MG63 (cell line): ENCODE data around the gene ZFAND2B. TPM values are rescaled to one million over a fixed set of nuclear protein-coding genes. Genes with fewer than 3 reads are reported as not detected.
A peak's percentile ranks its signal among the peaks of the same experiment; 100 is the strongest.

ENCODE experiments used
- DNase-seq: peaks from one replicate; pipeline ENCODE4 v3.0.0-alpha.2; 2020
- H3K27me3 ChIP-seq: fragments of 250-450 bp; sonication (Bioruptor Pico); 2 replicates; pipeline ENCODE4 v1.5.1; 2020; ENCODE audit warnings: mild to moderate bottlenecking, moderate library complexity
- H3K36me3 ChIP-seq: fragments of 250-450 bp; sonication (Bioruptor Pico); 2 replicates; pipeline ENCODE4 v1.5.1; 2020; ENCODE audit warnings: mild to moderate bottlenecking, moderate library complexity
- H3K4me3 ChIP-seq: fragments of 250-450 bp; sonication (Bioruptor Pico); 2 replicates; pipeline ENCODE4 v1.5.1; 2020; ENCODE audit warnings: mild to moderate bottlenecking, moderate library complexity
- H3K9me3 ChIP-seq: fragments of 250-450 bp; sonication (Bioruptor Pico); 2 replicates; pipeline ENCODE4 v1.5.1; 2020; ENCODE audit warnings: mild to moderate bottlenecking, moderate library complexity
- total RNA-seq: library from RNA; depleted of rRNA; stranded (reverse); fragments of >200 nt; shearing (Covaris generic); gene quantifications from 2 replicates; pipeline ENCODE4 v1.2.3, GENCODE V29; 2014; ENCODE audit warnings: low replicate concordance; rRNA removed

ZFAND2B gene, protein sequence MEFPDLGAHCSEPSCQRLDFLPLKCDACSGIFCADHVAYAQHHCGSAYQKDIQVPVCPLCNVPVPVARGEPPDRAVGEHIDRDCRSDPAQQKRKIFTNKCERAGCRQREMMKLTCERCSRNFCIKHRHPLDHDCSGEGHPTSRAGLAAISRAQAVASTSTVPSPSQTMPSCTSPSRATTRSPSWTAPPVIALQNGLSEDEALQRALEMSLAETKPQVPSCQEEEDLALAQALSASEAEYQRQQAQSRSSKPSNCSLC
- 43.3 and 72.7 TPM in 2 replicates for total RNA-seq

DNA sequence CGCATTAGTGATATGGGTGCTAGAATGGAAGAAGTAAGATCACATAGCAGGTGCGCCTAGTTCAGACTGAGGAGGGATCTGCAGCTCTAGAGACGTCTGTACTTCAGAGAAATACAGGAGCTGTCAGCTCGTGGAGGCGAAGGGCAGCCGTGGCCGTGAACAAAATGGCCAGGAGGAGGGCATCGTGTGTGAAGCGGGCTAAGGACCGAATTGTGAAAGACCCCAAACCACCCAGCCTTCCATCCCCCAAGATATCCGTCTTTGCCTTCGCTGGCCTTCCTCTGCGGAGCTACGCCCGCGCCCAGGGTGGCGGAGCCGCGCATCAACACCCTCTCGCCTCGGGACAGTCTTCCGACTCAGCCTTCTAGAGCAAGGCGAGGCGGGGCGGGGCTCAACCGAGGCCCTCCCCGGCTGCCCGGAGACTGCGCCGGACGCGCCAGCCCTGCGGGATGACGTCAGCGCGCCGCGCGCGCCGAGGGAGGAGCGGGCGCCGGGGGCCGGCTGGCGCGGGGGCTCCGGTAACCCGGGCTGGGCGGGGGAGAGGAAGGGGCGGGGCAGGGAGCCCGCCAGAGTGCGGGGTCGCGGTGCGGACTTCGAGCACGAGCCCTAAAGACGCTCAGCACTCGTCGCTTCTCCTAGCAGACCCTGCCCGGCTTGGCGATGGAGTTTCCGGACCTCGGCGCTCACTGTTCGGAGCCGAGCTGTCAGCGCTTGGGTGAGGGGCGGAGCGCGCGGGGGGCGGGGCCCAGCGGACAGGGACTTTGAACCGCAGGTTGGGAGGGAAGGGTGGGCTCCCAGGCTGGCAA is at the start of gene ZFAND2B:
TSS of gene ZFAND2B (plus strand) at position 455 of the 806 bp plus-strand sequence. CDS start at position 661, 206 bp downstream.
- H3K36me3 ChIP-seq, result peaks cover 29% of the 10 kb centered on the region
- no peaks in the 10 kb centered on the region for H3K27me3 ChIP-seq
- H3K4me3 ChIP-seq, result peak within 1 kb of the TSS; percentile 72
- no peaks in the 10 kb centered on the region for H3K9me3 ChIP-seq
- peak; percentile 93 for DNase-seq

DNA sequence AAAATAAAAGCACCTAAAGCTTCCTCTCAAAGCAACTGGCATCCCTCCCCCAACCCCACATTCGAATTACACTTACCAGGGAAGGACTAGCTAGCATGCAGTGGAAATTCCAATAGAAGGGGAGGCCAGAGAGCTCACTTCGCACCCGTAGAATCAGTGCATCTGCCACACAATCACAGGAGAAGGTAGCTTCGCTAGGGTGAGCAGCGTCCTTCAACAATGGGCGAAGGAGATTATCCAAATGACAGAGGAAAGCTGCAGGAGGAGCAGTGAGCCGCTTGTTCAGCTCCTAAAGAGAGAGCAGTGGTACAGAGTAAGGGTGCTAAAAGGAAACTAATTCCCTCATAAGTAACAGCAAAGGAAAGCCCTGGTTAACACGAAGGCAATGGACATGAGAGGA is 49.2 kb upstream of the ZFAND2B start:
- Histone ChIP-seq H3K9me3 (no peaks in the 10 kb centered on the region), H3K4me3 (no peak overlapping the region), H3K27me3 (no peaks in the 10 kb centered on the region), H3K36me3 (peaks cover 6% of the 10 kb centered on the region; the same call in 1 of the 2 replicates)
- DNase-seq, result no peak

DNA sequence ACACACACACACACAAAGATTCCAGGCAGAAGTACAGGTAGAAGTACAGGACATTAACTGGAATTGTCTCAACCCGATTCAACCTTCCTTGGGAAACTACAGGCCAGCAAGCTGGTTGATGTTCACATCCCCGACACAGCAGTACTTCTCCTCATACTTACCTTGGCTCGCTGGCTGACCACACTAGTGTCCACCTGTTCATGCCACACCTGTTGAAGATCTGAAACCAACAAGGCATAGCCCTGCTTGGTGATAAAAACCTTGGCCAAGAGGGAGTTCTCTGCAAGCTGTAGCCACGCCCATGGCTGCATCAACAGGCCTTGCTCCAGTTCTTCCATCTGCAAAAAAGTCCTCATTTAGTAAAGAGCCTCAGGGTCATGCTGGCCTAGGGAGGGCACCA is 48.6 kb upstream of the ZFAND2B start:
- DNase-seq, result no peak
- Histone ChIP-seq H3K27me3 (no peaks in the 10 kb centered on the region), H3K9me3 (no peaks in the 10 kb centered on the region), H3K4me3 (no peak overlapping the region), H3K36me3 (peaks cover 6% of the 10 kb centered on the region; the same call in 1 of the 2 replicates)

DNA sequence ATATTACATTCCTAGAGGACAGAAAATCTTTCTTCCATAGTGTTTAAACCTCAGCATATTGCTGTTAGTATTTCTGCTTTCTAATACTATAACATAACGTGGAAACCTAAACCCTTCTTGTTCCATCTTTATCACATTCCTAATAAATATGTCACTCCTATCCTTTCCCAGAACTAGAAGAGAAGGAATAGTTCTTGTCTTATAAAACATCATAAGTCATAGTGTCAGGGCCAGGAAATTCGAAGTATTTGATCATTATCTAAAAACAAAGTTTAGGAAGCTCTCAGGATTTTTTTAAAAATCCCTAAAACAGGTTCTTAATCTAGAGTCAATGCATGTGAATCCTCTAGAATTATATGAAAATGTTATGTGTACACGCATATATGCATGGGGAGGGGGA is 48.0 kb upstream of the ZFAND2B start:
- peaks cover 6% of the 10 kb centered on the region; the same call in 1 of the 2 replicates for H3K36me3 ChIP-seq
- no peaks in the 10 kb centered on the region for H3K9me3 ChIP-seq
- H3K27me3 ChIP-seq, result no peaks in the 10 kb centered on the region
- no peak overlapping the region for H3K4me3 ChIP-seq
- no peak for DNase-seq

DNA sequence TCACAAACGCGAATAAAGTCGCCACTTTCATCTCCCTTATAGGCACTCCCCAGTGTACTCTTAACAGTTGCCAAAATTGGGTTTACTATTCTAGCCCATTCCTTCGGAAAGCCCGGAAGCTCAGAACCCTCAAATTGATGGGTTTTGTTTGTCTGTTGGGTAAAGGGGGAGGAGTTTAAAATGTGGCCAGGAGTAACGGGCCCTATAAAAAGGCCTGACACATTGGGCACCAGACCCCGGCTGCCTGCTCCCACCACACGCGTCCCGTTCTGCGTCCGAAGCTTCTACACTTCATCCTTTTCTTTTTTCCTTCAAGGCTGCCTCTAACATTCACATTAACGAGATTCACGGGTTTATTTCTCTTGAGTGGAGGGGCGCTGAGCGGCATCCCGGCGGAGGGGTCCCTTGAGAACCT is 46.8 kb upstream of the ZFAND2B start:
- no peaks in the 10 kb centered on the region for H3K27me3 ChIP-seq
- DNase-seq, result no peak
- peaks cover 2% of the 10 kb centered on the region; the same call in 1 of the 2 replicates for H3K36me3 ChIP-seq
- H3K4me3 ChIP-seq, result peak overlapping the region; percentile 82
- no peaks in the 10 kb centered on the region for H3K9me3 ChIP-seq

DNA sequence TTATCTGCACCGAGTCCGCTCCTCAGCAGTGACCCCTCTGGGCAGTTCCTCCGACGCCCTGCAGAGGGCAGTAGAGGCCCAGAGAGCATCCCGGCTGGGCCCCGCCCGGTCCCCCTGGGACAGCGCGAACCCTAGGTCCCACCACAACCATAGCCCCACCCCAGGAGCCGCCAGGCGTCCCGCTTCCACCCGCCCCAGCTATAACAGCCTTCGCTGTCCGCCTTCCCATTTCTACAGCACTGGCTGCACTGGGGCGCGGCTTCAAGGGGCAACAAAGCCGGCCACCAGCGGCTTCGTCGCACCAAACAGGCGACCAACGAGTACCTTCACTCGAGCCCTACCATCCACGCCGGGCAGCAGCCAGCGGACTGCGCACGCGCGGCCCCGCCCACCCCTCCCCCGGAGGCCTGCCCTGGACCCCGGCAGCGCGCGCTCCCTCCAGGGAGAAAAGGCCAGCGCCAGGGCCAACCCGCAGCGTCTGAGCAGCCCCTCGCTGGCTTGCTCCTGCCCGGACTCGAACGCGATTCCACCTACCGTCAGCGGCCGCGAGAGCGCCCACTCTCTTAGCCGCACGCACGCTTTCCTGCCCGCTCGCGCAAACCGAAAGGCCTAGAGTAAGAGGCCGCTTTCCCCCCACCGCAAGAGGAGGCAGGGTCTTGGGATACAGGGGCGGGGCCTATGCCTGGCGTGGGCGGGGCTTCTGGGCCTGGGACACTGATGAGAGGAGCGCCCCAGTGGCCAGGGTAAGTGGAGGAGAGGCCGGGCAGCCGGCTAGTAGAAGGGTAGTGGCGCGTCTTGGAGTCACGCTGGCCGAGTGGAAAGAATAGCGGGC is 46.2 kb upstream of the ZFAND2B start, which contains the start of gene NHEJ1:
TSS of gene NHEJ1 (minus strand) at position 630 of the 832 bp plus-strand sequence. CDS start 2,453 bp downstream, outside the sequence.
- H3K9me3 ChIP-seq, result no peaks in the 10 kb centered on the region

DNA sequence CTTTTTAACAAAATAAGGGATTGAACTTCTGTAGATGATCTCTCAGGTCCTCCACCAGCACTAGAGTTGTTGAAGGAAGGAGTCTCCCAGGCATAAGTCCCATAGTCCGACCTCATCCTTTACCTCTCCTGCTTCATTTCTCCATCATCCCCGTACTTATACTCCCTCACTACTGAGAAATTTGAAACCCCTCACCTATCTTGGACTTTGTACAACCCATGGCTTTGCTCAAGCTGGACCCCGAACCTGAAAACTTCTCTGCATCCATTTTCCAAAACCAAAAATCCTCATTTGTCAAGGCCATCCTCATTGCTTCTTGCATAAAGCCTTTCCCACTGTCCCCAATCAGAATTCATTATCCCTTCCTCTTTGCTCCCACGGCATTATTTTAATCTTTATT is 45.5 kb upstream of the ZFAND2B start:
- Histone ChIP-seq H3K27me3 (no peaks in the 10 kb centered on the region), H3K36me3 (peaks cover 2% of the 10 kb centered on the region; the same call in 1 of the 2 replicates), H3K9me3 (no peaks in the 10 kb centered on the region), H3K4me3 (peak overlapping the region; percentile 82)
- no peak for DNase-seq

More for the DNA sequence above, 46.2 kb upstream of the ZFAND2B start, which contains the start of gene NHEJ1:
- Histone ChIP-seq H3K27me3 (no peaks in the 10 kb centered on the region), H3K4me3 (peak within 1 kb of the TSS; percentile 82), H3K36me3 (peaks cover 2% of the 10 kb centered on the region; the same call in 1 of the 2 replicates)
- peak; percentile 93 for DNase-seq

DNA sequence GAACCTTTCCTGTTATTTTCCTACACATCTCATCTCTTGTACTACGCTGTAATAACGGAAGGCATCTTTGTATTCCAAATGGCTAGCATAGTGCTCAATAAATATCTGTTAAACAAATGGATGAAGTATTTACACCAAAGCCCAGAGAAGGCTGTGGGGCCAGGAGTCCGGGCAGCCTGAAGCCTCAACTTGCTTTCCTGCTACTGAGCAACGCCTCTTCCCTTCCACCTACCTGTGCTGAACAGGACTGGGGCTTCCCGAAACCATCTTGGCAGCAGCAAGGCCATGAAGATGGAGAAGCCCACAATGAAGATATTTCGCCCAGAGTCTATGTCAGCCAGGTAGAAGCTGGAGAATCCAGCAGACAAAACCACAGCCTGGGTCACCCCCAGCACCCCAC is 43.4 kb upstream of the ZFAND2B start:
- Histone ChIP-seq H3K9me3 (no peaks in the 10 kb centered on the region), H3K4me3 (no peak overlapping the region), H3K27me3 (no peaks in the 10 kb centered on the region), H3K36me3 (no peaks in the 10 kb centered on the region; the same call in 1 of the 2 replicates)
- DNase-seq, result no peak

DNA sequence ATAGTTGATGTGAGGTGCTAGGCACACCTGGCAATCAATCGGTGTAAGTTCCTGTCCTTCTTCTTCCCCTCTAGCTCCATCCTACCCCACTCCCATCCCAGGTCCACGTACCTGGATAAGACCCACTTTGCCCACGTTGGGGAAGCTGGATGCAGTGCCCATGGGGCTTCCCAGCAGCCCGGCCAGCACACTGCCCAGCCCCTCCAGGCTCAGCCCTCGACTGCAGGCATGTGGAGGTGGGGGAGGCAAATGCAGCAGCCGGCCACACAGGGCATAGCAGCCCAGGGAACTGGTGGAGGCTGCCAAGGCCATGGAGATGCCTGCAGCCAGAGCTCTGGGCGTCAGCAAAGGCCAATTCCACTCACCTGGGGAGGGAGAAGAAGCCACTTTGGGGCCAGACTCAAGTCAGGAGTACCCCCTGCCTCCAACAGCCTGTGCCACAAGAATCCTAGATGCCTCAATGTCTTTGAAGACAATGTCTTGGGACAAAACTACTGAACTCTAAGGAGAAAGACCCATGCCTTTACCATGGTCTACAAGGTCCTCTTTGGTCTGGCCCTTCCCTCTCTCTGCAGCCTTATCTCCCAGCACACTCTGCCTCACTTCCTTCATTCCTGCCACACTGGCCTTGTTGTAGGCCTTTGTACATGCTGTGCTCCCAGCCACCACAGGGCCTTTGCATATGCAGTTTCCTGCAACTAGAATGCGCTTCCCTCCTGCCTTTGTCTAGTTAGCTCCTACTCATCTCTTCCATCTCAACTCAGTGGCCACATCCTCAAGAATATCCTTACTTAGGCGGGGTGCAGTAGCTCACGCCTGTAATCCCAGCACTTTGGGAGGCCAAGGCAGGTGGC is 41.3 kb upstream of the ZFAND2B start:
- DNase-seq, result no peak

DNA sequence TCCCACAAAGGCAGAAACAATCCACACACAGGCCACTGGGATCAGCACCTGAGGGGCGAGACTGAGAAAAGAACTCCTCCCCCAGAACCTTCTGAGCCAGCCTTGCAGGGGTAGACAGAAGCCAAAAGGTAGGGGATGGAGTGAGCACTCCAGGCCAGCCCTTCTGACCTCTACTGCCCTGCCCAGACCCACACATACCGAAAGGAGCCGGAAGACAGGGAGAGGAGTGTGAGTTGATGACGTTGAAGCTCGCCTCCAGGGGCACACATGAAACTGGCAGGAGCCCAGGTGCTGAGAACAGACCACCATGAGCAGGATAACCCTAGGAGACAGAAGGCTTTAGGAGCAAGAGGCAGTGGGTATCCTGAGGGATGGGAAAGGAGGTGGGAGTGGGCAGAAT is 38.6 kb upstream of the ZFAND2B start:
- DNase-seq, result no peak
- peaks cover 2% of the 10 kb centered on the region for H3K36me3 ChIP-seq
- no peaks in the 10 kb centered on the region for H3K9me3 ChIP-seq

More for the DNA sequence above, 41.3 kb upstream of the ZFAND2B start:
- Histone ChIP-seq H3K27me3 (no peaks in the 10 kb centered on the region), H3K4me3 (no peak overlapping the region), H3K36me3 (no peaks in the 10 kb centered on the region; the same call in 1 of the 2 replicates), H3K9me3 (no peaks in the 10 kb centered on the region)

DNA sequence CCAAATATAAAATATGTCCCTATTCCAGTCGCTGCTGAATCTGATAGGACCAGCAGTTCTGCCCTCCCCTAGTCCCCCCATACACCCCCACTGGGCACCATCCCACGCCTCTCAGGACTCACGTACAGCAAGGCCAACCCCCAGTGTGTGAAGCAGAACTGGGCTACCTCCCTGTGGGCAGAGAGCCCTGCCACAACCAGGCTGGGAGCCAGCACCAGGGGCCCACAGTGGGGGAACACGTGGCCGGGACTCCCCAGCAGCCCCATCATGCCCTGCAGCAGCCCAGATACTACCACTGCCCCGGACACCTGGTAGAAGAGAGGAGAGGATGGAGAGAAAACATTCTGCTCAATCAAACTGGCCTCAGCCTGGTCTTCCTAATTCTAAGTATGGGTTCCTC is 38.1 kb upstream of the ZFAND2B start:
- DNase-seq, result no peak
- Histone ChIP-seq H3K9me3 (no peaks in the 10 kb centered on the region), H3K27me3 (no peaks in the 10 kb centered on the region), H3K4me3 (no peak overlapping the region), H3K36me3 (peaks cover 6% of the 10 kb centered on the region)

More for the DNA sequence above, 38.6 kb upstream of the ZFAND2B start:
- Histone ChIP-seq H3K4me3 (no peak overlapping the region), H3K27me3 (no peaks in the 10 kb centered on the region)

DNA sequence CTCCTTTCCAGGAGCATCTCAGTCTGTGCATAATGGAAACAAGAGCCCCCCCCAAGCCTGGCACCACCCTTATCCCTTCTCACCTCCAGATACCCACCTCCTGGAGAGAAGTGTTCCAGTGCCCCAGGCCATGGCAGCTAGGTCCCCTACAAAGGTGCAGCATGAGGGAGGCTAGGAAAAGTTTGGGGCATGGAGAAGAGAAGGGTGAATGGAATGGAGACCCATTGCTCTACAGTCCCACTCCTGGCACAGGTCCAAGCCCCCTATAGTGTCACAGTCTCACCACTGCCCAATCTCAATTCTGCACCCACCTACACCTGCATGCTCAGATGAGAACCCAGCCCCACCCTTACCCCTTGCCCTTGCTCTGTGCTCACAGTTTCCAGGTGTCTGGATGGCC is 37.6 kb upstream of the ZFAND2B start:
- DNase-seq, result no peak
- H3K36me3 ChIP-seq, result peaks cover 10% of the 10 kb centered on the region
- no peaks in the 10 kb centered on the region for H3K9me3 ChIP-seq
- no peak overlapping the region for H3K4me3 ChIP-seq
- no peaks in the 10 kb centered on the region for H3K27me3 ChIP-seq

DNA sequence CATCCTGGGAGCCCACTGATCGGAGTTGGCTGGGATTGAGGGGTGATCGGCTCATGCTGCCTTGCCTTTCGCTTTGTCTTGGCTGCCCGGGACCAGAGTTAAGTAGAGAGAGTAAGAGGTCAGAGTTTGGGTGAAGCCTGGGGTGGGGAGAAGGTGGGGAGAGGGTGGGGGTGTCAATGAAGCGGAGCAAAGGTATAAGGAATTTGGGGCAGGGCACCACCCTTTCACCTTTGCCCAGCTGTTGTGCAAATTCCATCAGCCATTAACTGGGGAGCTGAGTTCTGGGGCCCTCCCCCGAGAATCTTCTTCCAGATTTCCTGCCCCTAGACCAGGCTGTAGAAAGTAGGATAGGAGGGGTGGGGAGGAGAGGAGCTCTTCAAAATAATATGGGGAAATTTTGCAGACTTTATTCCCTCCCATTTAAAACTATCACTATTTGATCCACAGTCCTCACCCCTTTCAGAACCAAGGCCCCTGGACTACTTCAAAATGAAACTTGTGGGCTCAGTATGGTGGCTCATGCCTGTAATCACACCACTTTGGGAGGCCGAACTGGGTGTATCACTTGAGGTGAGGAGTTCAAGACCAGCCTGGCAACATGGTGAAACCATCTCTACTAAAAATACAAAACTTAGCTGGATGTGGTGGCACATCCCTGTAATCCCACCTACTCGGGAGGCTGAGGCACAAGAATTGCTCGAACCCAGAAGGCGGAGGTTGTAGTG is 36.5 kb upstream of the ZFAND2B start, which contains the start of gene SLC23A3:
TSS of gene SLC23A3 (minus strand) at position 100 of the 725 bp plus-strand sequence. CDS start at position 55, 45 bp downstream.
- no peak for DNase-seq
- Histone ChIP-seq H3K27me3 (no peaks in the 10 kb centered on the region), H3K36me3 (peaks cover 22% of the 10 kb centered on the region), H3K9me3 (no peaks in the 10 kb centered on the region), H3K4me3 (no peak within 1 kb of the TSS)

DNA sequence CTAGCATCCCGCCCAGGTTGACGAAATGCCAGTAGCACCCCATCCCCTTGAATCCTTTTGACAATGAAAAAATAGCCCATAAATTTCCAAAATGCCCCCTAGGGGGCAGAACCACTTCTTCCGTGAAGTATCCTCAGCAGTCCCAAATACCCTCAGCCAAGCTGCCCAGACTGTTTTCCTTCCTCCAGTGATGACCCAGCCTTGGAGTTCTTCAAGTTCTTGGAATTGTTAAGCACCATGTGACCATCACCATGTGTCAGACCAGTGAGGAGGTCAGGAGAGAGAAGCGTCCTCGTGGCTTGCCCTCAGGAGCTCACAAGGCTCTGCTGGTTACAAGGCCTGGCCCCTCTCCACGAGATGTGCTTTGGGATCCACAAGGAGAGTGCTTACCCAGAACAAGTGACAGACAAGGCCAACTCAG is 35.3 kb upstream of the ZFAND2B start:
- peak; percentile 54 for DNase-seq
- H3K27me3 ChIP-seq, result no peaks in the 10 kb centered on the region

More for the DNA sequence above, 35.3 kb upstream of the ZFAND2B start:
- no peak overlapping the region for H3K4me3 ChIP-seq
- H3K36me3 ChIP-seq, result peaks cover 23% of the 10 kb centered on the region
- no peaks in the 10 kb centered on the region for H3K9me3 ChIP-seq
